HEK293 (cell line): ENCODE measurements around the gene AMMECR1.

Experiments
- CTCF ChIA-PET: fragments of 350-600 bp; formaldehyde crosslinking; extraction: SDS; loops from one replicate; lab custom pipeline; 2021; ENCODE audit warnings: antibody characterized with exemption; lab: Yijun Ruan, JAX
- POLR2A ChIA-PET: fragments of 300-600 bp; formaldehyde crosslinking; extraction: SDS; loops from one replicate; lab custom pipeline; 2020; ENCODE audit warnings: antibody characterized with exemption, inconsistent platforms; lab: Yijun Ruan, JAX
- H3K27ac ChIP-seq: fragments of 200-500 bp; sonication (Bioruptor generic); 2 replicates; pipeline ENCODE4 v1.5.1; 2014; ENCODE audit warnings: low read depth, low read length, control low read depth, inconsistent platforms; ENCODE audit errors: extremely low read depth
- H3K36me3 ChIP-seq, 2 experiments: fragments of 200-500 bp in 1 of 2; sonication (Bioruptor generic) in 1 of 2; 1 replicate in 1 of 2; 2 replicates in 1 of 2; pipeline ENCODE4 v1.5.1; 2014 to 2017; ENCODE audit warnings: inconsistent platforms in 2 of 2, low read length in 2 of 2; ENCODE audit not compliant: control insufficient read depth in 2 of 2, insufficient read depth in 1 of 2
- H3K4me1 ChIP-seq: fragments of 200-500 bp; sonication (Bioruptor generic); 2 replicates; pipeline ENCODE4 v1.5.1; 2014; ENCODE audit warnings: mild to moderate bottlenecking, low read length, inconsistent platforms; ENCODE audit not compliant: control insufficient read depth, insufficient read depth
- H3K4me3 ChIP-seq: 2 replicates; pipeline ENCODE4 v1.5.1; 2011; ENCODE audit warnings: low read depth, mild to moderate bottlenecking, control low read depth, low read length, moderate library complexity
- H3K9me3 ChIP-seq: fragments of 200-500 bp; sonication (Bioruptor generic); 2 replicates; pipeline ENCODE4 v1.5.1; 2014; ENCODE audit warnings: low read depth, low read length, inconsistent platforms; ENCODE audit not compliant: control insufficient read depth, insufficient read depth
- FEZF1 ChIP-seq: fragments of 450-650 bp; formaldehyde crosslinking; IDR thresholded peaks from 2 replicates; pipeline ENCODE4 v1.5.1; 2016; ENCODE audit warnings: missing biosample characterization, missing genetic modification characterization
- GLIS1 ChIP-seq: fragments of 450-650 bp; formaldehyde crosslinking; IDR thresholded peaks from 2 replicates; pipeline ENCODE4 v1.5.1; 2016; ENCODE audit warnings: missing biosample characterization, missing genetic modification characterization
- SP3 ChIP-seq: fragments of 450-650 bp; formaldehyde crosslinking; IDR thresholded peaks from 2 replicates; pipeline ENCODE4 v1.5.1; 2016; ENCODE audit warnings: missing biosample characterization, missing genetic modification characterization
- ZFHX2 ChIP-seq: fragments of 450-650 bp; formaldehyde crosslinking; conservative IDR thresholded peaks from 2 replicates; pipeline ENCODE4 v1.5.1; 2016; ENCODE audit warnings: missing biosample characterization, missing genetic modification characterization
- ZFP37 ChIP-seq: fragments of 450-650 bp; formaldehyde crosslinking; IDR thresholded peaks from 2 replicates; pipeline ENCODE4 v1.5.1; 2016; ENCODE audit warnings: missing biosample characterization, missing genetic modification characterization
- ZNF202 ChIP-seq: fragments of 450-650 bp; formaldehyde crosslinking; IDR thresholded peaks from 2 replicates; pipeline ENCODE4 v1.5.1; 2016; ENCODE audit warnings: missing biosample characterization, missing genetic modification characterization, borderline replicate concordance
- ZNF211 ChIP-seq: fragments of 450-650 bp; formaldehyde crosslinking; IDR thresholded peaks from 2 replicates; pipeline ENCODE4 v1.5.1; 2016; ENCODE audit warnings: low read depth, missing biosample characterization, missing genetic modification characterization
- ZNF548 ChIP-seq: fragments of 450-650 bp; formaldehyde crosslinking; IDR thresholded peaks from 2 replicates; pipeline ENCODE4 v1.5.1; 2016; ENCODE audit warnings: missing biosample characterization, missing genetic modification characterization
- ZNF558 ChIP-seq: fragments of 450-650 bp; formaldehyde crosslinking; IDR thresholded peaks from 2 replicates; pipeline ENCODE4 v1.5.1; 2016; ENCODE audit warnings: missing biosample characterization, missing genetic modification characterization
- ZNF629 ChIP-seq: fragments of 450-650 bp; formaldehyde crosslinking; IDR thresholded peaks from 2 replicates; pipeline ENCODE4 v1.5.1; 2017; ENCODE audit warnings: missing biosample characterization, missing genetic modification characterization
- ZNF791 ChIP-seq: fragments of 450-650 bp; formaldehyde crosslinking; IDR thresholded peaks from 2 replicates; pipeline ENCODE4 v1.5.1; 2016; ENCODE audit warnings: missing biosample characterization, missing genetic modification characterization
- ZXDB ChIP-seq: fragments of 450-650 bp; formaldehyde crosslinking; IDR thresholded peaks from 2 replicates; pipeline ENCODE4 v1.5.1; 2016; ENCODE audit warnings: missing biosample characterization, missing genetic modification characterization
- TF ChIP-seq, protein P1 (sequence below): fragments of 450-650 bp; formaldehyde crosslinking; IDR thresholded peaks from 2 replicates; pipeline ENCODE4 v1.5.1; 2016; ENCODE audit warnings: missing biosample characterization, missing genetic modification characterization
- TF ChIP-seq, protein P2 (sequence below): fragments of 450-650 bp; formaldehyde crosslinking; IDR thresholded peaks from 2 replicates; pipeline ENCODE4 v1.5.1; 2017; ENCODE audit warnings: missing biosample characterization, missing genetic modification characterization
- TF ChIP-seq, protein P3 (sequence below): fragments of 450-650 bp; formaldehyde crosslinking; conservative IDR thresholded peaks from 2 replicates; pipeline ENCODE4 v1.5.1; 2016; ENCODE audit warnings: low read depth, missing biosample characterization, missing genetic modification characterization
- TF ChIP-seq, protein P4 (sequence below): fragments of 450-650 bp; formaldehyde crosslinking; IDR thresholded peaks from 2 replicates; pipeline ENCODE4 v1.5.1; 2016; ENCODE audit warnings: missing biosample characterization, missing genetic modification characterization
- TF ChIP-seq, protein P5 (sequence below): fragments of 450-650 bp; formaldehyde crosslinking; IDR thresholded peaks from 2 replicates; pipeline ENCODE4; 2016; ENCODE audit warnings: missing biosample characterization, missing genetic modification characterization

Gene AMMECR1

DNA sequence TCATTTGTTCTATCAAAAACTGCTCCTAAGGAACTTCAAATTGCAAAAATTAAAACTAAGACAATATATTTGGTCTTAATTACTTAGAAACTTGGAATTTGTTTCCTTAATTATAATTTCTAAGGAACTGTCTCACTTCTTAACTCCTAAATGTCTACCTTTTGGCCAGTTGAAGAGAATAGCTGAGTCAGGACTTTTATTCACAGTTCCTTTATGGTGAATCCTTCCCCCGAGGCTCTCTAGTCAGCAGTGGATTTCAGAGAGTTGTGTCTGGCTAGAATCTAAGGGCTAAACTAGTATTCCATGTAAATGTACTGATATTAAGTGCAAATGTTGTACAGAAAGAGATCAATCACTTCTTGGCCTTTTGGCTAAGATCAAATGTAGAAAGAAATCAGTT is 69.3 kb downstream of the AMMECR1 start (continued):
- TF ChIP-seq, protein P1, sequence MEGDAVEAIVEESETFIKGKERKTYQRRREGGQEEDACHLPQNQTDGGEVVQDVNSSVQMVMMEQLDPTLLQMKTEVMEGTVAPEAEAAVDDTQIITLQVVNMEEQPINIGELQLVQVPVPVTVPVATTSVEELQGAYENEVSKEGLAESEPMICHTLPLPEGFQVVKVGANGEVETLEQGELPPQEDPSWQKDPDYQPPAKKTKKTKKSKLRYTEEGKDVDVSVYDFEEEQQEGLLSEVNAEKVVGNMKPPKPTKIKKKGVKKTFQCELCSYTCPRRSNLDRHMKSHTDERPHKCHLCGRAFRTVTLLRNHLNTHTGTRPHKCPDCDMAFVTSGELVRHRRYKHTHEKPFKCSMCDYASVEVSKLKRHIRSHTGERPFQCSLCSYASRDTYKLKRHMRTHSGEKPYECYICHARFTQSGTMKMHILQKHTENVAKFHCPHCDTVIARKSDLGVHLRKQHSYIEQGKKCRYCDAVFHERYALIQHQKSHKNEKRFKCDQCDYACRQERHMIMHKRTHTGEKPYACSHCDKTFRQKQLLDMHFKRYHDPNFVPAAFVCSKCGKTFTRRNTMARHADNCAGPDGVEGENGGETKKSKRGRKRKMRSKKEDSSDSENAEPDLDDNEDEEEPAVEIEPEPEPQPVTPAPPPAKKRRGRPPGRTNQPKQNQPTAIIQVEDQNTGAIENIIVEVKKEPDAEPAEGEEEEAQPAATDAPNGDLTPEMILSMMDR (tag by site-specific recombination), result no peak

DNA sequence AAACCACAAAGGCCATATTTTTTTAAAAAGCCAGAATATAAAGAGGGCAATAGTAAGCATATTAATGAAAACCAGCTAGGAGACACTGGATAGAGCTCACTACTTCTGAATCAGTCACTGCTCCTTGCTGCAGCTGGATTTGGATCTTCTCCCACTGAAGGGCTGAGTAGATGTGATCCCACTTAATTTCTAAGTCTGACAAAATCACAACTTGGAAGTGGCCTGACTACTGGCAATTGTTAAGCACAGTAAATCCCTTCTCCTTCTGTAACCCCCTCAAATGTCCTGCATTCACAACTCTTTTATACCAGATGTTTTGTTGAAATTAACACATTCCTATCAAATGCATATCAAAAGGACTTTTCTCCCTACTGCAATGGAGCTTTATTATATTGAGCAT is 72.9 kb downstream of the AMMECR1 start:
- POLR2A ChIA-PET, result no interaction called here
- Histone ChIP-seq H3K4me3 (no peak overlapping the region), H3K27ac (no peak overlapping the region), H3K36me3 (no peaks in the 10 kb centered on the region)
- TF ChIP-seq, protein P2, sequence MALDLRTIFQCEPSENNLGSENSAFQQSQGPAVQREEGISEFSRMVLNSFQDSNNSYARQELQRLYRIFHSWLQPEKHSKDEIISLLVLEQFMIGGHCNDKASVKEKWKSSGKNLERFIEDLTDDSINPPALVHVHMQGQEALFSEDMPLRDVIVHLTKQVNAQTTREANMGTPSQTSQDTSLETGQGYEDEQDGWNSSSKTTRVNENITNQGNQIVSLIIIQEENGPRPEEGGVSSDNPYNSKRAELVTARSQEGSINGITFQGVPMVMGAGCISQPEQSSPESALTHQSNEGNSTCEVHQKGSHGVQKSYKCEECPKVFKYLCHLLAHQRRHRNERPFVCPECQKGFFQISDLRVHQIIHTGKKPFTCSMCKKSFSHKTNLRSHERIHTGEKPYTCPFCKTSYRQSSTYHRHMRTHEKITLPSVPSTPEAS (tag by site-specific recombination), result no peak
- TF ChIP-seq ZFHX2 (tag by site-specific recombination) (no peak), GLIS1 (tag by site-specific recombination) (no peak), ZNF629 (tag by site-specific recombination) (no peak), ZNF791 (tag by site-specific recombination) (no peak), ZNF211 (no peak), ZFP37 (tag by site-specific recombination) (no peak)
- TF ChIP-seq, protein P3, sequence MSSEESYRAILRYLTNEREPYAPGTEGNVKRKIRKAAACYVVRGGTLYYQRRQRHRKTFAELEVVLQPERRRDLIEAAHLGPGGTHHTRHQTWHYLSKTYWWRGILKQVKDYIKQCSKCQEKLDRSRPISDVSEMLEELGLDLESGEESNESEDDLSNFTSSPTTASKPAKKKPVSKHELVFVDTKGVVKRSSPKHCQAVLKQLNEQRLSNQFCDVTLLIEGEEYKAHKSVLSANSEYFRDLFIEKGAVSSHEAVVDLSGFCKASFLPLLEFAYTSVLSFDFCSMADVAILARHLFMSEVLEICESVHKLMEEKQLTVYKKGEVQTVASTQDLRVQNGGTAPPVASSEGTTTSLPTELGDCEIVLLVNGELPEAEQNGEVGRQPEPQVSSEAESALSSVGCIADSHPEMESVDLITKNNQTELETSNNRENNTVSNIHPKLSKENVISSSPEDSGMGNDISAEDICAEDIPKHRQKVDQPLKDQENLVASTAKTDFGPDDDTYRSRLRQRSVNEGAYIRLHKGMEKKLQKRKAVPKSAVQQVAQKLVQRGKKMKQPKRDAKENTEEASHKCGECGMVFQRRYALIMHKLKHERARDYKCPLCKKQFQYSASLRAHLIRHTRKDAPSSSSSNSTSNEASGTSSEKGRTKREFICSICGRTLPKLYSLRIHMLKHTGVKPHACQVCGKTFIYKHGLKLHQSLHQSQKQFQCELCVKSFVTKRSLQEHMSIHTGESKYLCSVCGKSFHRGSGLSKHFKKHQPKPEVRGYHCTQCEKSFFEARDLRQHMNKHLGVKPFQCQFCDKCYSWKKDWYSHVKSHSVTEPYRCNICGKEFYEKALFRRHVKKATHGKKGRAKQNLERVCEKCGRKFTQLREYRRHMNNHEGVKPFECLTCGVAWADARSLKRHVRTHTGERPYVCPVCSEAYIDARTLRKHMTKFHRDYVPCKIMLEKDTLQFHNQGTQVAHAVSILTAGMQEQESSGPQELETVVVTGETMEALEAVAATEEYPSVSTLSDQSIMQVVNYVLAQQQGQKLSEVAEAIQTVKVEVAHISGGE (tag by site-specific recombination), result no peak
- TF ChIP-seq, protein P4, sequence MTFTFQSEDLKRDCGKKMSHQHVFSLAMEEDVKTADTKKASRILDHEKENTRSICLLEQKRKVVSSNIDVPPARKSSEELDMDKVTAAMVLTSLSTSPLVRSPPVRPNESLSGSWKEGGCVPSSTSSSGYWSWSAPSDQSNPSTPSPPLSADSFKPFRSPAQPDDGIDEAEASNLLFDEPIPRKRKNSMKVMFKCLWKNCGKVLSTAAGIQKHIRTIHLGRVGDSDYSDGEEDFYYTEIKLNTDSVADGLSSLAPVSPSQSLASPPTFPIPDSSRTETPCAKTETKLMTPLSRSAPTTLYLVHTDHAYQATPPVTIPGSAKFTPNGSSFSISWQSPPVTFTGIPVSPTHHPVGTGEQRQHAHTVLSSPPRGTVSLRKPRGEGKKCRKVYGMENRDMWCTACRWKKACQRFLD (tag by site-specific recombination), result no peak
- TF ChIP-seq, protein P5, sequence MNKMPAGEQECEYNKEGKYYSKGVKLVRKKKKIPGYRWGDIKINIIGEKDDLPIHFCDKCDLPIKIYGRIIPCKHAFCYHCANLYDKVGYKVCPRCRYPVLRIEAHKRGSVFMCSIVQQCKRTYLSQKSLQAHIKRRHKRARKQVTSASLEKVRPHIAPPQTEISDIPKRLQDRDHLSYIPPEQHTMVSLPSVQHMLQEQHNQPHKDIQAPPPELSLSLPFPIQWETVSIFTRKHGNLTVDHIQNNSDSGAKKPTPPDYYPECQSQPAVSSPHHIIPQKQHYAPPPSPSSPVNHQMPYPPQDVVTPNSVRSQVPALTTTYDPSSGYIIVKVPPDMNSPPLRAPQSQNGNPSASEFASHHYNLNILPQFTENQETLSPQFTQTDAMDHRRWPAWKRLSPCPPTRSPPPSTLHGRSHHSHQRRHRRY, result no peak
- TF ChIP-seq, all 188 proteins: peak for 0
- no peaks in the 10 kb centered on the region for H3K9me3 ChIP-seq
- H3K4me1 ChIP-seq, result no peaks in the 10 kb centered on the region
- CTCF ChIA-PET, result interaction anchor here (0.7 to 1.6 kb wide), 4 partner anchors 14 to 167 kb away, joined by 3 to 5 read pairs (median 4); no protein-coding TSS in a partner anchor

DNA sequence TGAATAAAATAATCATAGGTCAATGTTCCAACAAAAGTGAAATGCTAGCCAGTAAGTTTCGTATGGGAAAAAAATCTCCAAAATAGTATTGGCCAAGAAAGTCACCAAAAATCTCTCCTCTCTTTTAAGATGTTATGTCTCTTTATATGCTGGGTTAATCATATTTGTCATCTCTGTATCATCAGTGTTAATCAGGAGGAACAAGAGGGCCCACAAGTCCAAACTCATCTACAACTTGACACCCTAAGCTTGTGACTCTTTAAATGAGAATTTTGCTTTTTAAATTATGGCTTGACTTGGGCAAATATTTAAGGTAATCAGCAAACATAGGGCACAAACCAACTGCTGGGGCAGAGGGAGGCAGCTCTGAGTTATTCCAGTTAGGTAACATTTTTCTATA is 75.5 kb downstream of the AMMECR1 start:
- ChIA-PET POLR2A (no interaction called here), CTCF (interaction anchor here (0.6 to 1.6 kb wide), 2 partner anchors 40 to 166 kb away, joined by 3 read pairs; no protein-coding TSS in a partner anchor)
- H3K4me1 ChIP-seq, result no peaks in the 10 kb centered on the region
- no peak overlapping the region for H3K27ac ChIP-seq
- TF ChIP-seq ZNF791 (tag by site-specific recombination), result no peak
- TF ChIP-seq ZNF558 (tag by site-specific recombination), result no peak
- no peak for TF ChIP-seq FEZF1 (tag by site-specific recombination)
- TF ChIP-seq ZNF202, result no peak
- no peak for TF ChIP-seq SP3 (tag by site-specific recombination)
- TF ChIP-seq ZXDB, result no peak
- TF ChIP-seq, protein P1 (tag by site-specific recombination), result no peak
- TF ChIP-seq ZNF211, result no peak
- TF ChIP-seq ZNF548 (tag by site-specific recombination), result no peak
- H3K9me3 ChIP-seq, result no peaks in the 10 kb centered on the region
- H3K4me3 ChIP-seq, result no peak overlapping the region
- H3K36me3 ChIP-seq, result no peaks in the 10 kb centered on the region
